Liver (tissue), 9 donors: ENCODE data around the gene QPCTL. TPM values are rescaled to one million over a fixed set of nuclear protein-coding genes. Genes with fewer than 3 reads are reported as not detected.
"Not testable (repeated sequence)": the region's sequence is repeated elsewhere in the genome, so short reads cannot be mapped to it uniquely, and the experiment has no call there.

Experiments used
- DNase-seq: peaks from one replicate; pipeline ENCODE4 v3.0.0-alpha.2; 2017; ENCODE audit warnings: low spot score
- H3K27ac ChIP-seq, 2 donors: one replicate each; pipeline ENCODE4 v1.7.0; 2013; ENCODE audit warnings: inconsistent platforms in 2 of 2, low read length in 2 of 2, control low read depth in 1 of 2, low read depth in 1 of 2, mild to moderate bottlenecking in 1 of 2
- H3K27me3 ChIP-seq, 4 donors: one replicate each; pipeline versions ENCODE4 v1.6.1 to v1.7.0; 2013; ENCODE audit warnings: low read length in 3 of 4, inconsistent platforms in 1 of 4, mild to moderate bottlenecking in 1 of 4, moderate library complexity in 1 of 4; ENCODE audit not compliant: control insufficient read depth in 4 of 4, insufficient read depth in 4 of 4
- H3K36me3 ChIP-seq, 4 donors: one replicate each; pipeline versions ENCODE4 v1.6.1 to v1.7.0; 2013; ENCODE audit warnings: low read length in 3 of 4, mild to moderate bottlenecking in 3 of 4, low read depth in 1 of 4, moderate library complexity in 1 of 4; ENCODE audit not compliant: control insufficient read depth in 4 of 4, insufficient read depth in 3 of 4
- H3K4me1 ChIP-seq, 4 donors: one replicate each; pipeline versions ENCODE4 v1.6.1 to v1.7.0; 2013; ENCODE audit warnings: low read length in 3 of 4, mild to moderate bottlenecking in 3 of 4, moderate library complexity in 1 of 4; ENCODE audit not compliant: control insufficient read depth in 4 of 4, insufficient read depth in 4 of 4
- H3K4me3 ChIP-seq, 3 donors: one replicate each; pipeline versions ENCODE4 v1.6.1 to v1.7.0; 2013; ENCODE audit warnings: low read length in 3 of 3, control low read depth in 1 of 3, low read depth in 1 of 3, mild to moderate bottlenecking in 1 of 3
- H3K9ac ChIP-seq, 2 donors: one replicate each; pipeline ENCODE4 v1.7.0; 2013; ENCODE audit warnings: low read length in 2 of 2, mild to moderate bottlenecking in 2 of 2, moderate library complexity in 2 of 2, control low read depth in 1 of 2, low read depth in 1 of 2
- H3K9me3 ChIP-seq, 4 donors: one replicate each; pipeline versions ENCODE4 v1.6.1 to v1.7.0; 2013; ENCODE audit warnings: low read length in 3 of 4; ENCODE audit not compliant: control insufficient read depth in 4 of 4
- EGR1 ChIP-seq, 2 donors: IDR thresholded peaks; 2 replicates each; pipeline ENCODE4 v1.6.1; 2016 to 2018; ENCODE audit warnings: antibody characterized with exemption in 2 of 2, low read depth in 2 of 2
- FOXA1 ChIP-seq: IDR thresholded peaks from 2 replicates; pipeline ENCODE4 v1.6.1; 2016; ENCODE audit warnings: antibody characterized with exemption
- FOXA2 ChIP-seq: IDR thresholded peaks from 2 replicates; pipeline ENCODE4 v1.6.1; 2016; ENCODE audit warnings: antibody characterized with exemption
- HNF4A ChIP-seq, 2 donors: conservative IDR thresholded peaks; 2 replicates each; pipeline ENCODE4 v1.6.1; 2016; ENCODE audit warnings: antibody characterized with exemption in 2 of 2, mild to moderate bottlenecking in 2 of 2
- HNF4G ChIP-seq: IDR thresholded peaks from 2 replicates; pipeline ENCODE4 v1.6.1; 2016; ENCODE audit warnings: antibody characterized with exemption
- JUND ChIP-seq, 2 donors: IDR thresholded peaks; 2 replicates each; pipeline ENCODE4 v1.6.1; 2016; ENCODE audit warnings: antibody characterized with exemption in 2 of 2
- MAX ChIP-seq: IDR thresholded peaks from 2 replicates; pipeline ENCODE4 v1.6.1; 2016; ENCODE audit warnings: antibody characterized with exemption
- NR2F2 ChIP-seq: IDR thresholded peaks from 2 replicates; pipeline ENCODE4 v1.6.1; 2016; ENCODE audit warnings: antibody characterized with exemption
- RAD21 ChIP-seq, 2 donors: IDR thresholded peaks; 2 replicates each; pipeline ENCODE4 v1.6.1; 2016; ENCODE audit warnings: antibody characterized with exemption in 2 of 2, mild to moderate bottlenecking in 2 of 2
- REST ChIP-seq: IDR thresholded peaks from 2 replicates; pipeline ENCODE4 v1.6.1; 2016; ENCODE audit warnings: antibody characterized with exemption, mild to moderate bottlenecking
- RXRA ChIP-seq, 2 donors: IDR thresholded peaks; 2 replicates each; pipeline ENCODE4 v1.6.1; 2017 to 2018; ENCODE audit warnings: antibody characterized with exemption in 2 of 2, mild to moderate bottlenecking in 1 of 2
- SP1 ChIP-seq: IDR thresholded peaks from 2 replicates; pipeline ENCODE4 v1.6.1; 2018; ENCODE audit warnings: antibody characterized with exemption, mild to moderate bottlenecking
- TAF1 ChIP-seq: conservative IDR thresholded peaks from 2 replicates; pipeline ENCODE4 v1.6.1; 2016; ENCODE audit warnings: antibody characterized with exemption, mild to moderate bottlenecking
- YY1 ChIP-seq: IDR thresholded peaks from 2 replicates; pipeline ENCODE4 v1.6.1; 2016; ENCODE audit warnings: antibody characterized with exemption, mild to moderate bottlenecking
- ZBTB33 ChIP-seq: IDR thresholded peaks from 2 replicates; pipeline ENCODE4 v1.6.1; 2016; ENCODE audit warnings: antibody characterized with exemption
- whole genome bisulfite sequencing: extraction: QIAGEN DNeasy Blood & Tissue Kit; methylation state at CpG from one replicate; pipeline ENCODE4 v1.1.7; 2013; 5-methylcytosine and 5-hydroxymethylcytosine counted together
- polyA plus RNA-seq, 2 donors: library from polyadenylated mRNA; stranded (reverse) in 1 of 2; unstranded in 1 of 2; fragments of 200-250 nt in 1 of 2; fragments of >200 nt in 1 of 2; fragmentation: Nextera tagmentation in 1 of 2; extraction: Ambion mirVana in 1 of 2; gene quantifications; one replicate each; pipeline versions ENCODE4 v1.2.1 to v1.2.3, GENCODE V29; 2013 to 2015
- total RNA-seq, 2 donors: library from RNA; depleted of rRNA; stranded (reverse); fragments of >200 nt; gene quantifications; one replicate each; pipeline ENCODE4 v1.2.3, GENCODE V29; 2014
- donor health status: healthy.
- donor health status: healthy.
- donor health status: healthy.
- donor health status: healthy.
- donor health status: healthy.

Gene QPCTL
- total and polyA plus RNA-seq, 4 donors, result 2.9 to 6.1 (median 4.1) TPM

- no peak for DNase-seq
- no peaks in the 10 kb centered on the region for H3K9me3 ChIP-seq
- H3K4me1 ChIP-seq, result no peaks in the 10 kb centered on the region
- H3K27ac ChIP-seq, result no peak overlapping the region
- no peaks in the 10 kb centered on the region for H3K36me3 ChIP-seq
- H3K4me3 ChIP-seq, result no peak overlapping the region
- no peak for TF ChIP-seq SP1
- no peak for TF ChIP-seq MAX
- TF ChIP-seq RXRA (IDR thresholded peaks at IDR 0.05), result no peak
- no peak for TF ChIP-seq TAF1
- TF ChIP-seq RAD21 (IDR thresholded peaks at IDR 0.05), result no peak
- no peak for TF ChIP-seq YY1
- no peak for TF ChIP-seq HNF4G
- no peak for TF ChIP-seq ZBTB33
- TF ChIP-seq FOXA2, result no peak
- no peak for TF ChIP-seq EGR1 (IDR thresholded peaks at IDR 0.05; ENCODE audit: low read depth in 2 of 2)
- no peak for TF ChIP-seq FOXA1
- H3K27me3 ChIP-seq, result no peaks in the 10 kb centered on the region
- H3K9ac ChIP-seq, result no peak overlapping the region
- WGBS, result 87% methylated on average over 5 of the region's 5 CpGs
Observed at GRCh38 chr19:45747513-45747912, 55.0 kb downstream of the QPCTL start.

GRCh38 chr19:45751483-45751882 lies 59.0 kb downstream of the QPCTL start:
- DNase-seq, H3K9me3 ChIP-seq, H3K27me3 ChIP-seq, H3K27ac ChIP-seq, H3K4me1 ChIP-seq, H3K9ac ChIP-seq, H3K4me3 ChIP-seq, H3K36me3 ChIP-seq: not testable (repeated sequence)
- WGBS, result 94% methylated on average over 10 of the region's 10 CpGs

GRCh38 chr19:45752639-45753038 lies 60.2 kb downstream of the QPCTL start:
- no peak overlapping the region for H3K4me3 ChIP-seq
- H3K4me1 ChIP-seq, result no peaks in the 10 kb centered on the region
- H3K36me3 ChIP-seq, result no peaks in the 10 kb centered on the region
- H3K9me3 ChIP-seq, result no peaks in the 10 kb centered on the region
- TF ChIP-seq HNF4G (no peak), ZBTB33 (no peak), HNF4A (conservative IDR thresholded peaks at IDR 0.05) (no peak), NR2F2 (no peak), YY1 (no peak), MAX (no peak), RAD21 (IDR thresholded peaks at IDR 0.05) (no peak), REST (no peak), FOXA2 (no peak), TAF1 (no peak), SP1 (no peak), RXRA (IDR thresholded peaks at IDR 0.05) (no peak), JUND (IDR thresholded peaks at IDR 0.05) (no peak)
- H3K27me3 ChIP-seq, result no peaks in the 10 kb centered on the region
- no peak overlapping the region for H3K27ac ChIP-seq
- WGBS, result 94% methylated on average over 12 of the region's 12 CpGs
- H3K9ac ChIP-seq, result no peak overlapping the region
- DNase-seq, result no peak
